SU-DHL-6 (cell line): ENCODE results near the gene HOXB3.

Experiments used
- H2AFZ ChIP-seq: fragments of 200-600 bp; sonication (generic); 2 replicates; pipeline ENCODE4 v1.6.1; 2014; ENCODE audit warnings: low read depth, mild to moderate bottlenecking, moderate library complexity, mixed read lengths, antibody characterized with exemption, low read length; ENCODE audit not compliant: severe bottlenecking
- H3F3A ChIP-seq: fragments of 200-600 bp; shearing (Covaris generic); 2 replicates; pipeline ENCODE4 v1.6.0; 2016; ENCODE audit warnings: antibody characterized with exemption, mild to moderate bottlenecking; ENCODE audit not compliant: insufficient read depth
- H3K27ac ChIP-seq: fragments of 200-600 bp; sonication (generic); 2 replicates; pipeline ENCODE4 v1.5.1; 2016; ENCODE audit warnings: low read depth, mild to moderate bottlenecking, low read length, moderate library complexity, mixed read lengths
- H3K27me3 ChIP-seq: fragments of 200-600 bp; sonication (generic), shearing (Covaris generic); 2 replicates; pipeline ENCODE4 v1.6.0; 2014; ENCODE audit warnings: mild to moderate bottlenecking, low read length
- H3K36me3 ChIP-seq: fragments of 200-600 bp; sonication (generic); 2 replicates; pipeline ENCODE4 v1.6.1; 2014; ENCODE audit warnings: mild to moderate bottlenecking, low read length, mixed read lengths
- H3K4me2 ChIP-seq: fragments of 300-600, 200-600 bp; shearing (Covaris generic), sonication (generic); 2 replicates; pipeline ENCODE4 v1.6.0; 2014; ENCODE audit warnings: low read length, low read depth, mild to moderate bottlenecking; ENCODE audit not compliant: poor library complexity, severe bottlenecking
- H3K4me3 ChIP-seq: fragments of 200-600 bp; sonication (generic); 2 replicates; pipeline ENCODE4 v1.5.1; 2014; ENCODE audit warnings: antibody characterized with exemption, low read length, mild to moderate bottlenecking, mixed read lengths; ENCODE audit not compliant: insufficient read depth, poor library complexity, severe bottlenecking
- H3K79me2 ChIP-seq: fragments of 200-600 bp; sonication (generic); 2 replicates; pipeline ENCODE4 v1.6.1; 2014; ENCODE audit warnings: mild to moderate bottlenecking, low read length, moderate library complexity; ENCODE audit not compliant: insufficient read depth
- H3K9ac ChIP-seq: fragments of 200-600 bp; sonication (generic); 2 replicates; pipeline ENCODE4 v1.7.0; 2014; ENCODE audit warnings: mild to moderate bottlenecking, low read length
- H3K9me2 ChIP-seq: fragments of 200-600 bp; sonication (generic); replicated peaks from 2 replicates; pipeline ENCODE4 v1.6.1; 2014; ENCODE audit warnings: low read length; ENCODE audit not compliant: insufficient read depth
- H3K9me3 ChIP-seq: fragments of 200-600 bp; sonication (generic); 2 replicates; pipeline ENCODE4 v1.6.1; 2014; ENCODE audit warnings: low read length, mixed read lengths; ENCODE audit not compliant: insufficient read depth
- H4K20me1 ChIP-seq: fragments of 200-600 bp; sonication (generic); 2 replicates; pipeline ENCODE4 v1.6.1; 2014; ENCODE audit warnings: low read depth, mild to moderate bottlenecking, antibody characterized with exemption, low read length, moderate library complexity, mixed read lengths
- EZH2phosphoT487 ChIP-seq: fragments of 200-600 bp; sonication (generic), shearing (Covaris generic); conservative IDR thresholded peaks from 2 replicates; pipeline ENCODE4 v1.6.1; 2018; ENCODE audit warnings: mild to moderate bottlenecking, antibody characterized with exemption, low read length, moderate library complexity, mixed read lengths

Gene HOXB3

DNA sequence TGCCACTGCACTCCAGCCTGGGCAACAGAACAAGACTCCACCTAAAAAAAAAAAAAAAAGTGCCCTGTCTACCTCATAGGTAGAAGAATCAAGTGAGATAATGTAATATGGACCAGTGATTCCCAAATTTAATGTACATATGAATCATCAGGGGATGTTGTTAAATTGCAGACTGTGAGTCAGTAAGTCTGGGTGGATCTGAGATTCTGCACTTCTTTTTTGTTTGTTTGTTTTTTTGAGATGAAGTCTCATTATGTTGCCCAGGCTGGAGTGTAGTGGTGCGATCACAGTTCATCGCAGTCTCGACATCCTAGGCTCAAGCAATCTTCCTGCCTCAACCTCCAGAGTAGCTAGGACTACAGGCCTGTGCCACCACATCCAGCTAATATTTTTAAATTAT is 90.8 kb downstream of the HOXB3 start:
- H3K4me2 ChIP-seq = no peak overlapping the region
- H3K9me3 ChIP-seq = no peaks in the 10 kb centered on the region
- H3K9me2 ChIP-seq = no peaks in the 10 kb centered on the region
- no peaks in the 10 kb centered on the region for H3K79me2 ChIP-seq
- no peak overlapping the region for H2AFZ ChIP-seq
- H3K36me3 ChIP-seq = no peaks in the 10 kb centered on the region
- H4K20me1 ChIP-seq = no peaks in the 10 kb centered on the region
- H3K27me3 ChIP-seq = no peaks in the 10 kb centered on the region
- TF ChIP-seq EZH2phosphoT487 = no peak
- H3K27ac ChIP-seq = no peak overlapping the region
- no peaks in the 10 kb centered on the region for H3F3A ChIP-seq
- H3K4me3 ChIP-seq = no peak overlapping the region
- H3K9ac ChIP-seq = no peak overlapping the region
